Suppressor macrophage treated with lipopolysaccharide for 4 hours (primary cell): ENCODE data around the gene ADTRP.
"Not testable (repeated sequence)": the region's sequence is repeated elsewhere in the genome, so short reads cannot be mapped to it uniquely, and the experiment has no call there.

Experiments
- DNase-seq: peaks from one replicate; pipeline ENCODE4 v3.0.0-alpha.2; 2020

The ADTRP gene

GRCh38 chr6:11688425-11688709, 90.2 kb downstream of the ADTRP start:
- no peak for DNase-seq

- no peak for DNase-seq
Observed at GRCh38 chr6:11685481-11686093, 93.0 kb downstream of the ADTRP start.

- DNase-seq = no peak
Observed at GRCh38 chr6:11684901-11685480, 93.6 kb downstream of the ADTRP start.

- DNase-seq = peak; percentile 68
Observed at GRCh38 chr6:11683871-11684270, 94.7 kb downstream of the ADTRP start.

GRCh38 chr6:11682561-11682975, 96.0 kb downstream of the ADTRP start:
- peak; percentile 49 for DNase-seq

GRCh38 chr6:11681770-11682169, 96.8 kb downstream of the ADTRP start:
- no peak for DNase-seq

GRCh38 chr6:11681357-11681756, 97.2 kb downstream of the ADTRP start:
- DNase-seq = no peak

GRCh38 chr6:11680479-11680878, 98.1 kb downstream of the ADTRP start:
- not testable (repeated sequence) for DNase-seq

- DNase-seq = no peak
Observed at GRCh38 chr6:11679099-11679498, 99.5 kb downstream of the ADTRP start.

GRCh38 chr6:11675601-11676000, 103.0 kb downstream of the ADTRP start:
- peak; percentile 59 for DNase-seq

GRCh38 chr6:11672669-11673068, 105.9 kb downstream of the ADTRP start:
- no peak for DNase-seq

- no peak for DNase-seq
Observed at GRCh38 chr6:11672256-11672655, 106.3 kb downstream of the ADTRP start.

- no peak for DNase-seq
Observed at GRCh38 chr6:11669696-11670095, 108.9 kb downstream of the ADTRP start.

- DNase-seq = peak; percentile 20
Observed at GRCh38 chr6:11668455-11668854, 110.1 kb downstream of the ADTRP start.

- no peak for DNase-seq
Observed at GRCh38 chr6:11667876-11668275, 110.7 kb downstream of the ADTRP start.

GRCh38 chr6:11665604-11666326, 112.8 kb downstream of the ADTRP start:
- peak; percentile 66 for DNase-seq
